ENCODE data around the gene ZNF622.

GRCh38 chr5:16431490-16431889 lies 34.1 kb downstream of the ZNF622 start:
- TF ChIP-seq CTCF (IDR thresholded peaks at IDR 0.05) (no peak), POLR2AphosphoS5 (IDR thresholded peaks at IDR 0.05) (no peak), POLR2A (IDR thresholded peaks at IDR 0.05) (no peak)
